Kidney epithelial cell (primary cell): ENCODE measurements around the gene ARPP19. TPM values are rescaled to one million over a fixed set of nuclear protein-coding genes. Genes with fewer than 3 reads are reported as not detected.

Experiments used
- DNase-seq: peaks from one replicate; pipeline ENCODE4 v3.0.0-alpha.2; 2010; ENCODE audit warnings: low read depth
- H3K27me3 ChIP-seq: 2 replicates; pipeline ENCODE4 v1.6.0; 2011; ENCODE audit warnings: low read length; ENCODE audit not compliant: control insufficient read depth, insufficient read depth
- H3K36me3 ChIP-seq: 2 replicates; pipeline ENCODE4 v1.5.1; 2011; ENCODE audit warnings: low read length; ENCODE audit not compliant: control insufficient read depth, insufficient read depth
- H3K4me3 ChIP-seq: 2 replicates; pipeline ENCODE4 v1.5.1; 2011; ENCODE audit warnings: low read depth, mild to moderate bottlenecking, control low read depth, low read length
- total RNA-seq: library from RNA; depleted of rRNA; stranded (reverse); fragments of >200 nt; gene quantifications from 2 replicates; pipeline ENCODE4 v1.2.3, GENCODE V29; 2015
- TF ChIP-seq, protein P1 (sequence below): IDR thresholded peaks from 2 replicates; pipeline ENCODE4 v1.5.1; 2011; ENCODE audit warnings: mild to moderate bottlenecking, moderate library complexity, low read length, control low read depth, inconsistent platforms; ENCODE audit not compliant: insufficient read depth, poor library complexity, severe bottlenecking

ARPP19 gene, protein sequence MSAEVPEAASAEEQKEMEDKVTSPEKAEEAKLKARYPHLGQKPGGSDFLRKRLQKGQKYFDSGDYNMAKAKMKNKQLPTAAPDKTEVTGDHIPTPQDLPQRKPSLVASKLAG
- 155 and 160 TPM in 2 replicates for total RNA-seq

DNA sequence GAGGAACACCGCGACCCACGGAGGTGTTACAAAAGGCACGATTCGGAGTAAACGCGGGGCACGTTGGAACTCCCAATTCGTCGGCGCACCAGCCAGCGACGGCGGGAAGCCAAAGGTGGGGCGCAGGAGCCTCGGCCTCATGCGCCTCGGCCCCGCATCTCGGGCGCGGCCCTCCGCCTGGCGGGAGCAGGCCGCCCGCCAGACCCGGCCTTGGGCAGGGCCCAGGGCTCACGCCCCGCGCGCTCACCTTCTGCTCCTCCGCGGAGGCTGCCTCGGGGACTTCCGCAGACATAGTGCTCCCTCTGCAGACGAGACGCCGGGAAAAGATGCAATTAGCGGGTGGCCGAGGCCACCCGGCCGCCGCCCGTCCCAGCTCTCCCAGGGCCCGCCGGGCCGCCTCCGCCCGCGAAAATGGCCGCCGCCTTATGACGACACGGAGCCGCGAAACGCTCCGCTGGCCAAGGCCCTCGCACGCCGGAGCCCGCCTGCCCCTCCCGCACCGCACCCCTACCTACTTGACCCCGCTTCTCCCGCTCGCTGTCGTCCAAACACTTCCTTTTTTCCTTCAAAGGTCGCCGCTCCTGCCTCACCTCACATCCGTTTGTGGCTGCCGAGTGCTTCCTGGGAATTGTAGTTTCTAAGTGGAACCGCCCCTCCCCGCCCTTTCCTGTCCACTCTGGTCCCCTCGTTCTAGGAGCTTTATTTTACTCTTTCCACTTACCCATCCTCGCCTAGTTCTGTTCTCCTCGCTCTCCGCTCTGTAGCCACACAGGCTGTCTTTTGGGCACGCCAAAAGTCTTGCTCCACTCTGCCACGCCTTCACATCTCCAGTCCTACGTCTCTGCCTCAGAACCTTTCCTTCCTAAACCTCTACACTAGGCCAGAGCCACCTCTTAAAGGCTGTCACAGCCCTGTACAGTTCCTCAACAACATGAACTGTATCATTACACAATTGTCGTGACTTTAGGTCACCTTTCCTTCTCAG lies at the start of gene ARPP19:
ARPP19 (minus strand) TSS at position 430 of the 985 bp plus-strand sequence; CDS start at position 292, 138 bp downstream.
- no peaks in the 10 kb centered on the region for H3K27me3 ChIP-seq
- no peaks in the 10 kb centered on the region for H3K36me3 ChIP-seq
- TF ChIP-seq, protein P1, sequence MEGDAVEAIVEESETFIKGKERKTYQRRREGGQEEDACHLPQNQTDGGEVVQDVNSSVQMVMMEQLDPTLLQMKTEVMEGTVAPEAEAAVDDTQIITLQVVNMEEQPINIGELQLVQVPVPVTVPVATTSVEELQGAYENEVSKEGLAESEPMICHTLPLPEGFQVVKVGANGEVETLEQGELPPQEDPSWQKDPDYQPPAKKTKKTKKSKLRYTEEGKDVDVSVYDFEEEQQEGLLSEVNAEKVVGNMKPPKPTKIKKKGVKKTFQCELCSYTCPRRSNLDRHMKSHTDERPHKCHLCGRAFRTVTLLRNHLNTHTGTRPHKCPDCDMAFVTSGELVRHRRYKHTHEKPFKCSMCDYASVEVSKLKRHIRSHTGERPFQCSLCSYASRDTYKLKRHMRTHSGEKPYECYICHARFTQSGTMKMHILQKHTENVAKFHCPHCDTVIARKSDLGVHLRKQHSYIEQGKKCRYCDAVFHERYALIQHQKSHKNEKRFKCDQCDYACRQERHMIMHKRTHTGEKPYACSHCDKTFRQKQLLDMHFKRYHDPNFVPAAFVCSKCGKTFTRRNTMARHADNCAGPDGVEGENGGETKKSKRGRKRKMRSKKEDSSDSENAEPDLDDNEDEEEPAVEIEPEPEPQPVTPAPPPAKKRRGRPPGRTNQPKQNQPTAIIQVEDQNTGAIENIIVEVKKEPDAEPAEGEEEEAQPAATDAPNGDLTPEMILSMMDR: no peak
- peak within 1 kb of the TSS; percentile 75 for H3K4me3 ChIP-seq
- DNase-seq: peak; percentile 78

DNA sequence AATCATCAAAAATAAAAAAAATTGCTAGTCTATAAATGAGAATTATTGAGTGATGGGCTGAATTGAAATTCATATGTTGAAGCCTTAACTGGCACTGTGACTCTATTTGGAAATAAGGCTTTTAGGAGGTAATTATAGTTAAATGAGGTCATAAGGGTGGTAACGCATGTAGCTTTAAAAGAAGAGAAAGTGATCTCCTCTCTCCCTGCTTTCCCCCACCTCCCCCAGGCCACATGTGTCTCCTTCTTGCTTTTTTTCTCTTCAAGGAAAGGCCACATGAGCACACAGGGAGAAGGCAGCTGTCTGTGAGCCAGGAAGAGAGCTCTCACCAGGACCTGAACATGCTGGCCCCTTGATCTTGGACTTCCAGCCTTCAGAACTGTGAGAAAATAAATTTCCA lies 48.2 kb upstream of the ARPP19 start:
- TF ChIP-seq, protein P1: no peak
- Histone ChIP-seq H3K4me3 (no peak overlapping the region), H3K36me3 (no peaks in the 10 kb centered on the region), H3K27me3 (no peaks in the 10 kb centered on the region)
- DNase-seq: no peak

DNA sequence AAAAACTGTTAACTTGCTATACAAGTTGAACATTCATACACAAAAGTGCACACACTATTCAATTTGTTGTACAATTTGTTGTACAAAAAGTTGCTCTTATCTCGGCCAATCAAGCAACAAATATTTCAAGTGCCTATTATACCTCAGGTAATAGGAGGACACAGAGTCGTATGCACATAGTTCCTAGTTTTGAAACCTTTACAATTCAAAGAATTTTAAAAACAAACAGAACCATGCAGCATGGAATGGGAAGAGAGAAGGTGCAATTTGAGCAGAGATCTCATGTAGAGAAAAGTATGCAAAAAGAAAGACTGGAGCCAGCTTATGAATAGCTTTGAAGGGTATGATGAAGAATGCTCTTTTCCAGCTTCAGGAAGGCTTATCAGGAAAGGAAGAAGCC lies 46.5 kb upstream of the ARPP19 start:
- TF ChIP-seq, protein P1: no peak
- Histone ChIP-seq H3K4me3 (no peak overlapping the region), H3K27me3 (no peaks in the 10 kb centered on the region), H3K36me3 (no peaks in the 10 kb centered on the region)
- DNase-seq: no peak

DNA sequence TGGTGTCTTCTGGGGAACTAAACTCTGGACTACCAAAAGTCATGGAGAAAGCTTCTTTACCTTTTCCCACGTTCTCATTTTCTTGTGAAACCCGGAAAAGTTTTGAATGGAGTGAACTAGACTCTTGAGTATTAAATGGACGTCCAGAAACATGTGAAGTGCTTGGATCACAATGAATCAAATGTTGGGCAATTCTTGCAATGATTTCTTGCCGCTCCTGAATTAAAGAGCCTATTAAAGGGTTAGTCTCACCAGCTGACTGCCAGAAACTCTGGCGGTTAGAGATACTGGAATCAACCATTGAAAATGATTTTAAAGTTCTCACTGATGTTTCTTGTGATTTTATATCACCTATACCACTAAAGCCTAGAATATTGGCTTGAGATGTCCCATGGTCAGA lies 40.8 kb upstream of the ARPP19 start:
- Histone ChIP-seq H3K36me3 (no peaks in the 10 kb centered on the region), H3K4me3 (no peak overlapping the region), H3K27me3 (no peaks in the 10 kb centered on the region)
- TF ChIP-seq, protein P1: no peak
- DNase-seq: no peak

DNA sequence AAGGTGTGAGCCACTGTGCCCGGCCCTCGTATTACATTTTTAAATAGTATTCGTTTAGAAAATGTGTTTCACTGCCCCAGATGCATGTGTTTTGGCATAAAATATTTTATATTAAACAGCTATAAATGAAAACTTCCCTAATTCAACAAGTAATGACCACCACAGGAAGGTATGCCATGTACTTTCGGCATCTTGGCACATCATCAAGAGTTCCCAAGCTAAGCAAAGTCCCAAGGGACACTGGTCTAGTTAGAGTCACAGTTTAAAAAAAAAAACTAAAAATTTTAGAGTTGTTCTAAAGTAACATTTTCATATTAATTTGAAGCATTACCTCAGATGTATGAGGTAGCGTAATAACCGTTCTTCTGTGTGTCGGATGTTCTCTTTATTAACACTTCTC lies 15.6 kb upstream of the ARPP19 start:
- no peaks in the 10 kb centered on the region for H3K27me3 ChIP-seq
- no peaks in the 10 kb centered on the region for H3K36me3 ChIP-seq
- no peak overlapping the region for H3K4me3 ChIP-seq
- no peak for DNase-seq
- TF ChIP-seq, protein P1: no peak
